H1 (cell line): ENCODE measurements around the gene SELENBP1. TPM values are rescaled to one million over a fixed set of nuclear protein-coding genes. Genes with fewer than 3 reads are reported as not detected.

Experiments
- CTCF ChIA-PET: fragments of 300-600 bp; sonication (Branson Sonifier 250); formaldehyde crosslinking; loops from one replicate; lab custom pipeline; 2021; ENCODE audit not compliant: partially characterized antibody; lab: Charles Lee
- POLR2A ChIA-PET: fragments of 300-600 bp; sonication (Branson Sonifier 250); formaldehyde crosslinking; loops from one replicate; lab custom pipeline; 2021; ENCODE audit warnings: inconsistent platforms; ENCODE audit not compliant: partially characterized antibody; lab: Charles Lee
- DNase-seq, 2 experiments: peaks; one replicate each; pipeline versions ENCODE4 v3.0.0 to v3.0.0-alpha.2; 2010 to 2022; ENCODE audit warnings: low spot score in 2 of 2, low read depth in 1 of 2, mixed read lengths in 1 of 2
- FAIRE-seq: peaks from 2 replicates; lab custom pipeline; 2011; peaks lifted over from hg19 to GRCh38; lab: Jason Lieb, UNC
- H2AFZ ChIP-seq: 2 replicates; pipeline ENCODE4 v1.8.1; 2012; ENCODE audit warnings: low read length, inconsistent platforms
- H2AK5ac ChIP-seq: 2 replicates; pipeline ENCODE4 v1.6.1; 2013; ENCODE audit warnings: low read depth, low read length
- H2BK120ac ChIP-seq: replicated peaks from 2 replicates; pipeline ENCODE3; 2013; ENCODE audit warnings: low read depth, low read length, inconsistent platforms
- H2BK12ac ChIP-seq: 2 replicates; pipeline ENCODE4 v1.6.1; 2013; ENCODE audit warnings: low read depth, low read length
- H2BK15ac ChIP-seq: 2 replicates; pipeline ENCODE4 v1.6.1; 2013; ENCODE audit warnings: low read length
- H2BK20ac ChIP-seq: 2 replicates; pipeline ENCODE4 v1.6.1; 2013; ENCODE audit warnings: low read length
- H2BK5ac ChIP-seq: 2 replicates; pipeline ENCODE4 v1.6.1; 2013; ENCODE audit warnings: low read depth, low read length
- H3K14ac ChIP-seq: 2 replicates; pipeline ENCODE4 v1.6.1; 2013; ENCODE audit warnings: inconsistent platforms; ENCODE audit not compliant: insufficient read length
- H3K18ac ChIP-seq: 2 replicates; pipeline ENCODE4 v1.6.1; 2013; ENCODE audit warnings: low read length; ENCODE audit errors: extremely low read depth
- H3K23ac ChIP-seq: 2 replicates; pipeline ENCODE4 v1.6.1; 2013; ENCODE audit warnings: inconsistent platforms; ENCODE audit not compliant: insufficient read length
- H3K23me2 ChIP-seq: 2 replicates; pipeline ENCODE4 v1.6.1; 2013; ENCODE audit warnings: low read depth, low read length
- H3K27ac ChIP-seq: 2 replicates; pipeline ENCODE4 v1.6.1; 2011; ENCODE audit warnings: low read depth, low read length, inconsistent platforms
- H3K27me3 ChIP-seq, 4 experiments: replicated peaks in 1 of 4; 1 replicate in 1 of 4; 2 replicates in 3 of 4; pipeline versions ENCODE4 v1.6.1 to v1.8.1; 2011 to 2013; ENCODE audit warnings: low read length in 3 of 4, mild to moderate bottlenecking in 3 of 4, inconsistent platforms in 2 of 4, mixed read lengths in 2 of 4, moderate library complexity in 1 of 4; ENCODE audit not compliant: control insufficient read depth in 3 of 4, insufficient read depth in 3 of 4; ENCODE audit errors: extremely low read depth in 1 of 4
- H3K36me3 ChIP-seq, 4 experiments: 2 replicates each; pipeline versions ENCODE4 v1.6.1 to v1.8.1; 2011 to 2013; ENCODE audit warnings: mild to moderate bottlenecking in 4 of 4, low read length in 3 of 4, moderate library complexity in 2 of 4, control low read depth in 1 of 4, inconsistent platforms in 1 of 4; ENCODE audit not compliant: insufficient read depth in 4 of 4, control insufficient read depth in 2 of 4
- H3K4ac ChIP-seq: replicated peaks from 2 replicates; pipeline ENCODE3; 2013; ENCODE audit warnings: low read length, low read depth, mixed read lengths, inconsistent platforms; ENCODE audit not compliant: insufficient read length
- H3K4me1 ChIP-seq, 4 experiments: replicated peaks in 1 of 4; 1 replicate in 1 of 4; 2 replicates in 3 of 4; pipeline versions ENCODE4 v1.6.1 to v1.8.1; 2011 to 2013; ENCODE audit warnings: low read length in 3 of 4, inconsistent platforms in 2 of 4, mixed read lengths in 1 of 4; ENCODE audit not compliant: insufficient read depth in 4 of 4, control insufficient read depth in 3 of 4
- H3K4me2 ChIP-seq, 2 experiments: 2 replicates each; pipeline versions ENCODE4 v1.6.1 to v1.8.1; 2011 to 2013; ENCODE audit warnings: low read depth in 2 of 2, low read length in 2 of 2, control low read depth in 1 of 2, inconsistent platforms in 1 of 2, mild to moderate bottlenecking in 1 of 2; ENCODE audit not compliant: insufficient read depth in 1 of 2
- H3K4me3 ChIP-seq, 4 experiments: fragments of 200-600, 300-600 bp in 1 of 4; sonication (generic), shearing (Covaris generic), sonication (Bioruptor Twin) in 1 of 4; 2 replicates each; pipeline versions ENCODE4 v1.5.1 to v1.8.1; 2011 to 2016; ENCODE audit warnings: low read length in 4 of 4, low read depth in 3 of 4, control low read depth in 2 of 4, inconsistent platforms in 2 of 4, mild to moderate bottlenecking in 2 of 4, mixed read lengths in 1 of 4, moderate library complexity in 1 of 4; ENCODE audit not compliant: insufficient read depth in 2 of 4; ENCODE audit errors: extremely low read depth in 1 of 4
- H3K56ac ChIP-seq: replicated peaks from 2 replicates; pipeline ENCODE3; 2013; ENCODE audit warnings: low read depth, mild to moderate bottlenecking, mixed read lengths, low read length, inconsistent platforms; ENCODE audit not compliant: insufficient read length
- H3K79me1 ChIP-seq: 2 replicates; pipeline ENCODE4 v1.6.1; 2013; ENCODE audit warnings: low read depth, low read length, control low read depth
- H3K79me2 ChIP-seq, 2 experiments: 2 replicates each; pipeline versions ENCODE4 v1.6.1 to v1.8.1; 2012 to 2013; ENCODE audit warnings: low read length in 2 of 2, mild to moderate bottlenecking in 2 of 2, inconsistent platforms in 1 of 2; ENCODE audit not compliant: insufficient read depth in 2 of 2, control insufficient read depth in 1 of 2
- H3K9ac ChIP-seq, 4 experiments: replicated peaks in 1 of 4; 1 replicate in 1 of 4; 2 replicates in 3 of 4; pipeline versions ENCODE4 v1.6.1 to v1.8.1; 2011 to 2013; ENCODE audit warnings: low read depth in 3 of 4, low read length in 3 of 4, control low read depth in 2 of 4, mild to moderate bottlenecking in 2 of 4, moderate library complexity in 2 of 4, inconsistent platforms in 1 of 4; ENCODE audit errors: extremely low read depth in 1 of 4
- H3K9me3 ChIP-seq, 2 experiments: 2 replicates each; pipeline versions ENCODE4 v1.6.1 to v1.8.1; 2012 to 2013; ENCODE audit warnings: mild to moderate bottlenecking in 2 of 2, moderate library complexity in 2 of 2, control low read depth in 1 of 2, inconsistent platforms in 1 of 2, low read depth in 1 of 2, low read length in 1 of 2, mixed read lengths in 1 of 2; ENCODE audit not compliant: insufficient read depth in 2 of 2
- H4K20me1 ChIP-seq, 2 experiments: replicated peaks in 1 of 2; 2 replicates each; pipeline versions ENCODE3 to v1.8.1; 2011 to 2013; ENCODE audit warnings: inconsistent platforms in 2 of 2, low read length in 2 of 2, mild to moderate bottlenecking in 1 of 2; ENCODE audit not compliant: insufficient read depth in 2 of 2, control insufficient read depth in 1 of 2
- H4K5ac ChIP-seq: 2 replicates; pipeline ENCODE4 v1.6.1; 2013; ENCODE audit warnings: low read length, low read depth, mixed read lengths, inconsistent platforms; ENCODE audit not compliant: insufficient read length
- H4K8ac ChIP-seq: 2 replicates; pipeline ENCODE4 v1.8.0; 2013; ENCODE audit warnings: mild to moderate bottlenecking, moderate library complexity, low read length, inconsistent platforms; ENCODE audit not compliant: insufficient read depth; ENCODE audit errors: extremely low read depth
- H4K91ac ChIP-seq: replicated peaks from 2 replicates; pipeline ENCODE3; 2013; ENCODE audit warnings: low read length, mixed read lengths, inconsistent platforms; ENCODE audit not compliant: insufficient read length
- POLR2AphosphoS5 ChIP-seq: IDR thresholded peaks from 2 replicates; pipeline ENCODE4 v1.6.1; 2011; ENCODE audit warnings: low read depth, low read length
- SRF ChIP-seq: IDR thresholded peaks from 2 replicates; pipeline ENCODE4 v1.6.1; 2011; ENCODE audit warnings: mild to moderate bottlenecking, low read depth, low read length, moderate library complexity
- SUZ12 ChIP-seq: fragments of 200-600 bp; sonication (generic); IDR thresholded peaks from 2 replicates; pipeline ENCODE4 v1.6.1; 2012; ENCODE audit warnings: mild to moderate bottlenecking, inconsistent platforms, low read length, moderate library complexity, mixed read lengths
- YY1 ChIP-seq: IDR thresholded peaks from 2 replicates; pipeline ENCODE4 v1.6.1; 2011; ENCODE audit warnings: low read depth, mild to moderate bottlenecking, low read length
- WGBS, 2 experiments: shearing (Covaris generic) in 1 of 2; methylation state at CpG; one replicate each; pipeline versions ENCODE4 v1.1.6 to v1.1.7; 2013 to 2015; ENCODE audit warnings: low lambda C conversion rate in 2 of 2, mixed read lengths in 2 of 2, inconsistent platforms in 1 of 2, low coverage in 1 of 2, missing lambda C conversion rate in 1 of 2; ENCODE audit not compliant: insufficient replicate concordance in 2 of 2, insufficient coverage in 1 of 2, insufficient read length in 1 of 2; ENCODE audit errors: extremely low coverage in 1 of 2, missing lambda C conversion rate in 1 of 2; 5-methylcytosine and 5-hydroxymethylcytosine counted together
- polyA plus RNA-seq, 7 experiments: library from polyadenylated mRNA; depleted of rRNA in 3 of 7; stranded (reverse) in 5 of 7; unstranded in 2 of 7; fragments of >200 nt in 5 of 7; fragments of 200-250 nt in 2 of 7; gene quantifications; 1 replicate in 5 of 7; 2 replicates in 1 of 7; 4 replicates in 1 of 7; pipeline versions ENCODE4 v1.2.1 to v1.2.3, GENCODE V29; 2011 to 2013; ENCODE audit warnings: missing spikeins in 2 of 7, mixed read lengths in 2 of 7
- total RNA-seq: library from RNA; stranded (reverse); fragmentation: NEBNext Ultra II Directional; extraction: Animal tissue kit (Norgen Biotek cat#: 25700); gene quantifications from 2 replicates; pipeline ENCODE4 v1.2.1, GENCODE V29; 2021

The SELENBP1 gene
- total and polyA plus RNA-seq, 2 of the 8 experiments (the other 6 are each of a cell fraction or from before 2014, with no cell fraction given): 20.0 to 32.4 TPM

GRCh38 chr1:151344291-151344690 lies 28.2 kb downstream of the SELENBP1 start:
- TF ChIP-seq SRF (no peak), SUZ12 (no peak), POLR2AphosphoS5 (peak; percentile 0; the same call in 1 of the 2 replicates), YY1 (no peak)
- Histone ChIP-seq H3K79me2 (peaks cover 3 to 10% of the 10 kb centered on the region in 2 experiments; a peak in 3 of 4 replicates), H3K36me3 (peaks cover 19 to 36% (median 29%) of the 10 kb centered on the region in 4 experiments), H3K23me2 (peaks cover 5% of the 10 kb centered on the region), H3K27ac (no peak overlapping the region), H2BK20ac (no peak overlapping the region), H4K5ac (no peak overlapping the region), H3K23ac (no peak overlapping the region), H4K91ac (no peak overlapping the region), H3K4ac (no peak overlapping the region), H3K27me3 (no peaks in the 10 kb centered on the region), H2BK120ac (no peak overlapping the region), H3K18ac (no peak overlapping the region), H4K8ac (no peak overlapping the region), H3K4me3 (no peak overlapping the region), H3K79me1 (peaks cover 6% of the 10 kb centered on the region), H2BK15ac (no peak overlapping the region), H3K9ac (no peak overlapping the region), H3K9me3 (no peaks in the 10 kb centered on the region), H2BK12ac (no peak overlapping the region), H3K4me2 (no peak overlapping the region), H2AFZ (no peak overlapping the region), H4K20me1 (peaks cover 0 to 2% of the 10 kb centered on the region in 2 experiments), H2AK5ac (no peak overlapping the region), H3K14ac (no peak overlapping the region), H3K4me1 (peaks cover 4 to 14% (median 12%) of the 10 kb centered on the region in 4 experiments; a peak in 5 of 7 replicates), H3K56ac (no peak overlapping the region), H2BK5ac (no peak overlapping the region)
- DNase-seq (no peak), FAIRE-seq (no peak)
- ChIA-PET CTCF (interaction anchor here (0.9 to 8.3 kb wide), 3 partner anchors 27 to 42 kb away, joined by 3 to 96 read pairs (median 4); no protein-coding TSS in a partner anchor), POLR2A (interaction anchor here (0.7 to 8.6 kb wide), 9 partner anchors 8 to 121 kb away, joined by 3 to 102 read pairs (median 5); partner anchors contain the start of genes PI4KB, PSMB4 and SELENBP1)
- 87% methylated on average over 6 of the region's 6 CpGs; no CpG with 5 or more reads in 1 of the 2 experiments for WGBS, 2 experiments
